ENCODE results near the gene PITPNC1.

PITPNC1 gene

DNA sequence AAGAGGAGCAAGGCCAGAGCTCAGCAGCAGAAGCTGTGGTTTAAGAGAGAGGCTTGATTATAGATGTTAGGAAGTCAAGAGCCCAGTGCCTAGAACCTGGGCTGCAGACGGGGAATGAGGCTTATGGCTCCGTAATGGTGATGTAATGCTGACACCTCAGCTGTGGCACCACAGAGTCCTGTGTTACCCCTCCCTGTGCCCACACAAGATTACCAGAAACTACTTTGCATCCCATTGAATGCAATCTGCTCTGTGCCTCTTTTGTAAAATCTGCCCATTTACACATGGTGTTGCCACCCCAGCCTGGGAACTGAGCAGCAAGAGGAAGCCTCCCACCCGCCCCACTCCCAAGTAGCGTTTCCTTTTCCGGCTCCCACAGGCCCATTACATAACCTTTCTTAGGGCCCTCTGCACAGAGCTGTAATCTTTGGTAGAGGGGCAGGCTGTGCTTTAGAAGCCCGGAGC, 57.0 kb downstream of the PITPNC1 start:
- TF ChIP-seq POLR2AphosphoS5 (IDR thresholded peaks at IDR 0.05; ENCODE audit: low read depth, low read length) = no peak
- no peak for TF ChIP-seq TAF1 (IDR thresholded peaks at IDR 0.05; ENCODE audit: borderline replicate concordance, insufficient read depth, low read length)
- no peak for TF ChIP-seq SIN3A (IDR thresholded peaks at IDR 0.05; ENCODE audit: borderline replicate concordance, insufficient read depth, low read length)
- TF ChIP-seq, protein P1, sequence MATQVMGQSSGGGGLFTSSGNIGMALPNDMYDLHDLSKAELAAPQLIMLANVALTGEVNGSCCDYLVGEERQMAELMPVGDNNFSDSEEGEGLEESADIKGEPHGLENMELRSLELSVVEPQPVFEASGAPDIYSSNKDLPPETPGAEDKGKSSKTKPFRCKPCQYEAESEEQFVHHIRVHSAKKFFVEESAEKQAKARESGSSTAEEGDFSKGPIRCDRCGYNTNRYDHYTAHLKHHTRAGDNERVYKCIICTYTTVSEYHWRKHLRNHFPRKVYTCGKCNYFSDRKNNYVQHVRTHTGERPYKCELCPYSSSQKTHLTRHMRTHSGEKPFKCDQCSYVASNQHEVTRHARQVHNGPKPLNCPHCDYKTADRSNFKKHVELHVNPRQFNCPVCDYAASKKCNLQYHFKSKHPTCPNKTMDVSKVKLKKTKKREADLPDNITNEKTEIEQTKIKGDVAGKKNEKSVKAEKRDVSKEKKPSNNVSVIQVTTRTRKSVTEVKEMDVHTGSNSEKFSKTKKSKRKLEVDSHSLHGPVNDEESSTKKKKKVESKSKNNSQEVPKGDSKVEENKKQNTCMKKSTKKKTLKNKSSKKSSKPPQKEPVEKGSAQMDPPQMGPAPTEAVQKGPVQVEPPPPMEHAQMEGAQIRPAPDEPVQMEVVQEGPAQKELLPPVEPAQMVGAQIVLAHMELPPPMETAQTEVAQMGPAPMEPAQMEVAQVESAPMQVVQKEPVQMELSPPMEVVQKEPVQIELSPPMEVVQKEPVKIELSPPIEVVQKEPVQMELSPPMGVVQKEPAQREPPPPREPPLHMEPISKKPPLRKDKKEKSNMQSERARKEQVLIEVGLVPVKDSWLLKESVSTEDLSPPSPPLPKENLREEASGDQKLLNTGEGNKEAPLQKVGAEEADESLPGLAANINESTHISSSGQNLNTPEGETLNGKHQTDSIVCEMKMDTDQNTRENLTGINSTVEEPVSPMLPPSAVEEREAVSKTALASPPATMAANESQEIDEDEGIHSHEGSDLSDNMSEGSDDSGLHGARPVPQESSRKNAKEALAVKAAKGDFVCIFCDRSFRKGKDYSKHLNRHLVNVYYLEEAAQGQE (IDR thresholded peaks at IDR 0.05; ENCODE audit: insufficient read depth in 1 of 2, low read depth in 2 of 2, low read length in 2 of 2) = no peak
- no peak for TF ChIP-seq FOXP2 (optimal IDR thresholded peaks at IDR 0.05; ENCODE audit: borderline replicate concordance, extremely low read depth, extremely low read length, insufficient read depth)

DNA sequence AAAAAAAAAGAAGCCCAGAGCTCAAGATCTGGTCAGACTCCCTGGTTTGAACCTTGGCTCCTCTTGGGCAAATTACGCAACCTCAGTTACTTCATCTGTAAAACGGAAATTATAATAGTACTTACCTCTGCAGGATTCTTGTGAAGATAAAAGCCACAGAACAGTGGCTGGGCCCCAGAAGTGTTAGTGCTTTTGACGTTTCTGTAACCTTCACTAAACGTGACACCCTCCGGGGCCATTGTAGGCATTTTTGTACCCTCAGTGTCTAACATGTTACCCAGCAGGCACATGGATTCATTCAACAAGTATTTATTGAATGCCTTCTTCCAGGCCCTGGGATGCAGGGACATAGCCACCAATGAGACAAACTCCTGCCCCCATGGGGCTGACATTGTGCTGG, 58.0 kb downstream of the PITPNC1 start:
- TF ChIP-seq TAF1 (IDR thresholded peaks at IDR 0.05; ENCODE audit: borderline replicate concordance, insufficient read depth, low read length) (no peak), POLR2AphosphoS5 (IDR thresholded peaks at IDR 0.05; ENCODE audit: low read depth, low read length) (no peak), FOXP2 (optimal IDR thresholded peaks at IDR 0.05; ENCODE audit: borderline replicate concordance, extremely low read depth, extremely low read length, insufficient read depth) (no peak), SIN3A (IDR thresholded peaks at IDR 0.05; ENCODE audit: borderline replicate concordance, insufficient read depth, low read length) (no peak)
- TF ChIP-seq, protein P1 (IDR thresholded peaks at IDR 0.05; ENCODE audit: insufficient read depth in 1 of 2, low read depth in 2 of 2, low read length in 2 of 2) = no peak

DNA sequence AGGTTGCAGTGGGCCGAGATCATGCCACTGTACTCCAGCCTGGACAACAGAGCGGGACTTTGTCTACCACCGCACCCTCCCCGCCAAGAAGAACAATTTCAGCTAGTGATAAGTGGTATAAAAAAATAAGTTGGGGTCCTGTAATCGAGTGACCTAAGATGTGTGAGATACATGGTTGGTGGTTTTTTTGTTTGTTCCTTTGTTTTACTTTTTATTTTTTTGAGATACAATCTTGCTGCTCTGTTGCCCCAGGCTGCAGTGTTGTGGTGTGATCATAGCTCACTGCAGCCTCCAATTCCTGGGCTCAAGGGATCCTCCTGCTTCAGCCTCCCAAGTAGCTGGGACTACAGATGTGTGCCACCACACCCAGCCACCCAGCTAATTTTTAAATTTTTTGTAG, 58.7 kb downstream of the PITPNC1 start:
- TF ChIP-seq FOXP2 (optimal IDR thresholded peaks at IDR 0.05; ENCODE audit: borderline replicate concordance, extremely low read depth, extremely low read length, insufficient read depth) (no peak), POLR2AphosphoS5 (IDR thresholded peaks at IDR 0.05; ENCODE audit: low read depth, low read length) (no peak), TAF1 (IDR thresholded peaks at IDR 0.05; ENCODE audit: borderline replicate concordance, insufficient read depth, low read length) (no peak), SIN3A (IDR thresholded peaks at IDR 0.05; ENCODE audit: borderline replicate concordance, insufficient read depth, low read length) (no peak)
- TF ChIP-seq, protein P1 (IDR thresholded peaks at IDR 0.05; ENCODE audit: insufficient read depth in 1 of 2, low read depth in 2 of 2, low read length in 2 of 2) = no peak

DNA sequence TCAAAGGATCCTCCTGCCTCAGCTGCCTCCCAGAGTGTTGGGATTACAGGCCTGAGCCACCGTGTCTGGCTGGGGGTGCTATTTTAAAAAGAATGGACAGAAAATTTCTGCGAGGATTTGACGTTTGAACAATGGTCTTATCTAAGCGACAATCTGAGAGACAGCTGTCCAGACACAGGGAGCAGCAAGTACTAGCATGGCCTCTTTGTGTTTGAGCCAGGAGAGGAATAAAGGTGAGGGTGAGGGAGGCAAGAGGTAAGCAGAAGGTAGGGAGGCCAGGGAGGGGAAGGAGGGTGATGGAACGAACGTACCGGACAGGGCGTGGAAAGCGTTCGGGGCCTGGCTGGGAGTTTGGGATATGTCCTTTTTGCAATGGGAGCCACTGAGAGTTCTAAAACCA, 59.2 kb downstream of the PITPNC1 start:
- TF ChIP-seq, protein P1 (IDR thresholded peaks at IDR 0.05; ENCODE audit: insufficient read depth in 1 of 2, low read depth in 2 of 2, low read length in 2 of 2) = no peak
- TF ChIP-seq FOXP2 (optimal IDR thresholded peaks at IDR 0.05; ENCODE audit: borderline replicate concordance, extremely low read depth, extremely low read length, insufficient read depth) = no peak

DNA sequence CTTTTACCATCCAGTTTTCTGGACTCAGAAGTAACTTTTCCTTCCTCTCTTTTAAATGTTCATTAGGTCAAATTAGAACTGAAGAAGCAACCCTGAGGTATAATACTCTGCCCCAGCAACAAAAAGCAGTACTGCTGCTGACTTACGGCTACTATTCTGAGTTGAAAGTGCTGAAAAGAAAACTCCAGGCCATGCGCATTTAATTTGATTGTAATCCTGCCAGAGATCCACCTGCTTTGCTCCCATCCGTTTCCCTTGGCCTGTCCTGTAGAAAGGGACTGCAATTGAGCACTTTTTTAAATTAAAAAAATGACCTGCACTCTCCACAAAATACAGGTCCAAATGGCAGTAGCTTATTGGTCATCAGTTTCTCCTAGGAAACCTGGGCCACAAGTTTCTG, 61.6 kb downstream of the PITPNC1 start:
- TF ChIP-seq POLR2AphosphoS5 (IDR thresholded peaks at IDR 0.05; ENCODE audit: low read depth, low read length) (no peak), TAF1 (IDR thresholded peaks at IDR 0.05; ENCODE audit: borderline replicate concordance, insufficient read depth, low read length) (no peak)
- TF ChIP-seq, protein P1 (IDR thresholded peaks at IDR 0.05; ENCODE audit: insufficient read depth in 1 of 2, low read depth in 2 of 2, low read length in 2 of 2) = no peak

Data from PFSK-1 (cell line).